Suprapubic skin (tissue), 4 donors: ENCODE data around the gene DRAP1.
"Not testable (repeated sequence)": the region's sequence is repeated elsewhere in the genome, so short reads cannot be mapped to it uniquely, and the experiment has no call there.

Source experiments
- CTCF ChIP-seq, 2 donors: fragments of 200-600 bp in 1 of 2; fragments of 450-650 bp in 1 of 2; sonication (generic) in 1 of 2; IDR thresholded peaks; one replicate each; pipeline ENCODE4 v1.5.1; 2016 to 2019; ENCODE audit warnings: antibody characterized with exemption in 2 of 2, mild to moderate bottlenecking in 1 of 2, moderate library complexity in 1 of 2
- EP300 ChIP-seq: sonication (generic); formaldehyde crosslinking; IDR thresholded peaks from one replicate; pipeline ENCODE4 v1.6.1; 2017; ENCODE audit warnings: antibody characterized with exemption
- POLR2A ChIP-seq, 2 donors: fragments of 450-650 bp; IDR thresholded peaks; one replicate each; pipeline ENCODE4 v1.6.1; 2017; ENCODE audit warnings: antibody characterized with exemption in 2 of 2, mild to moderate bottlenecking in 2 of 2, moderate library complexity in 2 of 2
- POLR2AphosphoS5 ChIP-seq, 3 donors: sonication (generic); formaldehyde crosslinking; IDR thresholded peaks; one replicate each; pipeline ENCODE4 v1.6.1; 2017; ENCODE audit warnings: antibody characterized with exemption in 3 of 3

- not testable (repeated sequence) for TF ChIP-seq CTCF (IDR thresholded peaks at IDR 0.05); POLR2A (IDR thresholded peaks at IDR 0.05); EP300; POLR2AphosphoS5 (IDR thresholded peaks at IDR 0.05)
Observed at GRCh38 chr11:65950711-65951110, 31.5 kb downstream of the DRAP1 start.
